Caco-2 (cell line): ENCODE results near the gene TAB3. TPM values are rescaled to one million over a fixed set of nuclear protein-coding genes. Genes with fewer than 3 reads are reported as not detected.

Experiments used
- BruUV-seq: library from RNA; stranded (reverse); fragments of 400-500 nt; replicated peaks from 2 replicates; lab custom pipeline; 2021; lab: Mats Ljungman, UMichigan
- CTCF ChIA-PET: fragments of 300-600 bp; sonication (Branson Sonifier 250); formaldehyde crosslinking; loops from one replicate; lab custom pipeline; 2022; ENCODE audit warnings: antibody characterized with exemption; lab: Charles Lee
- POLR2A ChIA-PET: fragments of 300-600 bp; sonication (Branson Sonifier 250); formaldehyde crosslinking; loops from one replicate; lab custom pipeline; 2022; ENCODE audit warnings: antibody characterized with exemption; lab: Charles Lee
- DNase-seq, 2 experiments: peaks; one replicate each; pipeline versions ENCODE4 v3.0.0 to v3.0.0-alpha.2; 2020 to 2022
- H3K27me3 ChIP-seq: replicated peaks from 2 replicates; pipeline ENCODE4 v1.6.0; 2011; ENCODE audit warnings: low read length; ENCODE audit not compliant: control insufficient read depth, insufficient read depth
- H3K36me3 ChIP-seq: 2 replicates; pipeline ENCODE4 v1.5.1; 2011; ENCODE audit warnings: low read length; ENCODE audit not compliant: control insufficient read depth, insufficient read depth
- H3K4me1 ChIP-seq: fragments of 250-450 bp; sonication (Bioruptor Pico); 2 replicates; pipeline ENCODE4 v1.5.1; 2020; ENCODE audit warnings: mild to moderate bottlenecking
- H3K4me3 ChIP-seq: 2 replicates; pipeline ENCODE4 v1.5.1; 2011; ENCODE audit warnings: low read depth, mild to moderate bottlenecking, control low read depth, low read length
- H3K9me3 ChIP-seq: fragments of 250-450 bp; sonication (Bioruptor Pico); 2 replicates; pipeline ENCODE4 v1.5.1; 2020; ENCODE audit warnings: mild to moderate bottlenecking, moderate library complexity
- H3K27ac Mint-ChIP-seq: one replicate; pipeline ENCODE4 v1.8.0; 2022; ENCODE audit warnings: mixed read lengths; ENCODE audit not compliant: unreplicated experiment
- H3K27me3 Mint-ChIP-seq: one replicate; pipeline ENCODE4 v1.8.0; 2022; ENCODE audit warnings: mixed read lengths; ENCODE audit not compliant: insufficient read depth, unreplicated experiment
- H3K36me3 Mint-ChIP-seq: one replicate; pipeline ENCODE4 v1.8.0; 2022; ENCODE audit warnings: mild to moderate bottlenecking, mixed read lengths; ENCODE audit not compliant: insufficient read depth, unreplicated experiment
- H3K4me1 Mint-ChIP-seq: one replicate; pipeline ENCODE4 v1.8.0; 2022; ENCODE audit warnings: low read depth, mixed read lengths; ENCODE audit not compliant: unreplicated experiment
- H3K4me3 Mint-ChIP-seq: one replicate; pipeline ENCODE4 v1.8.0; 2022; ENCODE audit warnings: mild to moderate bottlenecking, moderate library complexity, mixed read lengths; ENCODE audit not compliant: unreplicated experiment
- H3K9me3 Mint-ChIP-seq: one replicate; pipeline ENCODE4 v1.8.0; 2022; ENCODE audit warnings: mixed read lengths; ENCODE audit not compliant: unreplicated experiment
- intact Hi-C: fragments of 100-400 bp; cut with micrococcal nuclease; formaldehyde crosslinking; loops from one replicate; pipeline ENCODE4 v1.10.0; 2022; ENCODE audit not compliant: unreplicated experiment
- total RNA-seq: library from RNA; stranded (reverse); gene quantifications from 2 replicates; pipeline ENCODE4 v1.2.3, GENCODE V29; 2022
- TF ChIP-seq, protein P1 (sequence below), 2 experiments: fragments of 200-600 bp in 1 of 2; IDR thresholded peaks; 1 replicate in 1 of 2; 2 replicates in 1 of 2; pipeline versions ENCODE4 v1.5.1 to v1.8.0; 2011 to 2022; ENCODE audit warnings: antibody characterized with exemption in 1 of 2, control low read depth in 1 of 2, inconsistent platforms in 1 of 2, low read depth in 1 of 2, low read length in 1 of 2, mild to moderate bottlenecking in 1 of 2, moderate library complexity in 1 of 2; ENCODE audit not compliant: insufficient read depth in 1 of 2, severe bottlenecking in 1 of 2, unreplicated experiment in 1 of 2

Gene TAB3
- total RNA-seq, 1 experiment from 2014 or later: 14.8 TPM

DNA sequence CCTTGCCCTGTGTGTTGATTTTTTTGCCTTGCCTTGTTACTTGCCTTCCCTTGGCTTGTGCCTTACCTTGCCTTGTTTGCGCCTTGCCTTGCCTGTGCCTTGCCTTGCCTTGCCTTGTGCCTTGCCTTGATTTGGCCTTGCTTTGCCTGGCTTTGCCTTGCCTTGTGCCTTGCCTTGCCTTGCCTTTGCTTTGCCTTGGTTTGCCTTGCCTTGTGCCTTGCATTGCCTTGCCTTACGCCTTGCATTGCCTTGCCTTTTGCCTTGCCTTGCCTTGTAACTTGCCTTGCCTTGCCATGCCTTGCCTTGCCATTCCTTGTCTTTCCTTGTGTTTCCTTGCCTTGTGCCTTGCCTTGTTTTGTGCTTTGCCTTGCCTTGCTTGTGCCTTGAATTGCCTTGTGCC lies 94.6 kb downstream of the TAB3 start:
- Mint-ChIP-seq H3K36me3 (no peaks in the 10 kb centered on the region), H3K4me3 (no peak overlapping the region), H3K4me1 (no peaks in the 10 kb centered on the region), H3K9me3 (no peaks in the 10 kb centered on the region), H3K27me3 (no peaks in the 10 kb centered on the region), H3K27ac (no peak overlapping the region)
- no peak for DNase-seq
- intact Hi-C loops: no loop called here
- H3K9me3 ChIP-seq: no peaks in the 10 kb centered on the region
- H3K4me3 ChIP-seq: no peak overlapping the region
- no TSS peak for BruUV-seq
- TF ChIP-seq, protein P1, sequence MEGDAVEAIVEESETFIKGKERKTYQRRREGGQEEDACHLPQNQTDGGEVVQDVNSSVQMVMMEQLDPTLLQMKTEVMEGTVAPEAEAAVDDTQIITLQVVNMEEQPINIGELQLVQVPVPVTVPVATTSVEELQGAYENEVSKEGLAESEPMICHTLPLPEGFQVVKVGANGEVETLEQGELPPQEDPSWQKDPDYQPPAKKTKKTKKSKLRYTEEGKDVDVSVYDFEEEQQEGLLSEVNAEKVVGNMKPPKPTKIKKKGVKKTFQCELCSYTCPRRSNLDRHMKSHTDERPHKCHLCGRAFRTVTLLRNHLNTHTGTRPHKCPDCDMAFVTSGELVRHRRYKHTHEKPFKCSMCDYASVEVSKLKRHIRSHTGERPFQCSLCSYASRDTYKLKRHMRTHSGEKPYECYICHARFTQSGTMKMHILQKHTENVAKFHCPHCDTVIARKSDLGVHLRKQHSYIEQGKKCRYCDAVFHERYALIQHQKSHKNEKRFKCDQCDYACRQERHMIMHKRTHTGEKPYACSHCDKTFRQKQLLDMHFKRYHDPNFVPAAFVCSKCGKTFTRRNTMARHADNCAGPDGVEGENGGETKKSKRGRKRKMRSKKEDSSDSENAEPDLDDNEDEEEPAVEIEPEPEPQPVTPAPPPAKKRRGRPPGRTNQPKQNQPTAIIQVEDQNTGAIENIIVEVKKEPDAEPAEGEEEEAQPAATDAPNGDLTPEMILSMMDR (IDR thresholded peaks at IDR 0.05; ENCODE audit: insufficient read depth in 1 of 2, low read depth in 1 of 2, low read length in 1 of 2, severe bottlenecking in 1 of 2, unreplicated experiment in 1 of 2): no peak
- H3K36me3 ChIP-seq: no peaks in the 10 kb centered on the region; the same call in 1 of the 2 replicates
- no peaks in the 10 kb centered on the region for H3K4me1 ChIP-seq
- no peaks in the 10 kb centered on the region for H3K27me3 ChIP-seq
- ChIA-PET CTCF (no interaction called here), POLR2A (no interaction called here)

DNA sequence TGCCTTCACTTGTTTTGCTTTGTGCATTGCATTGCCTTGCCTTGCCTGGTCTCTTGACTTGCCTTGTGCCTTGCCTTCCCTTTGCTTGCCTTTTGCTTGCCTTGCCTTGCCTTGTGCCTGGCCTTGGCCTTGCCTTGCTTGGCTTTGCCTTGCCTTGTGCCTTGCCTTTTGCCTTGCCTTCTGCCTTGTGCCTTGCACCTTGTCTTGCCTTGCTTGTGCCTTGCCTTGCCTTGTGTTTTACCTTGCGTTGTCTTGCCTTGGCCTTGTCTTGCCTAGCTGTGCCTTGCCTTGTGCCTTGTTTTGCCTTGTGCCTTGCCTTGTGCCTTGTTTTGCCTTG lies 95.3 kb downstream of the TAB3 start:
- no peaks in the 10 kb centered on the region for H3K4me1 ChIP-seq
- TF ChIP-seq, protein P1 (IDR thresholded peaks at IDR 0.05; ENCODE audit: insufficient read depth in 1 of 2, low read depth in 1 of 2, low read length in 1 of 2, severe bottlenecking in 1 of 2, unreplicated experiment in 1 of 2): no peak
- intact Hi-C loops: no loop called here
- CTCF ChIA-PET: no interaction called here
- H3K36me3 Mint-ChIP-seq: no peaks in the 10 kb centered on the region
- no peak for DNase-seq
- no peaks in the 10 kb centered on the region for H3K27me3 ChIP-seq
- BruUV-seq: no TSS peak
- no peak overlapping the region for H3K27ac Mint-ChIP-seq
- POLR2A ChIA-PET: no interaction called here
- no peaks in the 10 kb centered on the region for H3K36me3 ChIP-seq
- no peaks in the 10 kb centered on the region for H3K9me3 Mint-ChIP-seq
- no peak overlapping the region for H3K4me3 ChIP-seq
- no peaks in the 10 kb centered on the region for H3K4me1 Mint-ChIP-seq
- H3K4me3 Mint-ChIP-seq: no peak overlapping the region
- H3K27me3 Mint-ChIP-seq: no peaks in the 10 kb centered on the region
- no peaks in the 10 kb centered on the region for H3K9me3 ChIP-seq

DNA sequence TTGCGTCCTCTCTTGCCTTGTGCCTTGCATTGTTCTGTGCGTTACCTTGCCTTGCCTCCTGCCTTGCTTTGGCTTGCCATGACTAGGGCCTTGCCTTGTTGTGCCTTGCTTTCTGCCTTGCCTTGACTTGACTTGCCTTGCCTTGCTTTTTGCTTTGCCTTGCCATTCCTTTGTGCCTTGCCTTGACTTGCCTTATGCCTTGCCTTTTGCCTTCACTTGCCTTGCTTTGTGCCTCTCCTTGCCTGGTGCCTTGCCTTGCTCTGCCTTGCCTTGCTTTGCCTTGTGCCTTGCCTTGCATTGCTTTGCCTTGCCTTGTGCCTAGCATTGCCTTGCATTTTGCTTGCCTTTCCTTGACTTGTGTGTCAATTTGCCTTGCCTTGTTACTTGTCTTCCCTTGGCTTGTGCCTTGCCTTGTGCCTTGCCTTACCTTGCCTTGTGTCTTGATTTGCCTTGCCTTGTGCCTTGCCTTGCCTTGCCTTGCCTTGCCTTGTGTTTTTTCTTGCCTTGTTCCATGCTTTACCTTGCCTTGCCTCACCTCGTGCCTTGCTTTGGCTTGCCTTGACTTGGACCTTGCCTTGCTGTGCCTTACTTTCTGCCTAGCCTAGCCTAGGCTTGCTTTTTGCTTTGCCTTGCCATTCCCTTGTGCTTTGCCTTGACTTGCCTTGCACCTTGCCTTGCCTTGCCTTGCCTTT lies 95.8 kb downstream of the TAB3 start:
- no peaks in the 10 kb centered on the region for H3K27me3 Mint-ChIP-seq
- no peaks in the 10 kb centered on the region for H3K9me3 ChIP-seq
- no peaks in the 10 kb centered on the region for H3K9me3 Mint-ChIP-seq
- no peaks in the 10 kb centered on the region for H3K4me1 ChIP-seq
- no peak overlapping the region for H3K27ac Mint-ChIP-seq
- H3K36me3 ChIP-seq: no peaks in the 10 kb centered on the region
- no peak for DNase-seq
- H3K4me1 Mint-ChIP-seq: no peaks in the 10 kb centered on the region
- CTCF ChIA-PET: no interaction called here
- no peaks in the 10 kb centered on the region for H3K36me3 Mint-ChIP-seq
- no peak overlapping the region for H3K4me3 ChIP-seq
- H3K27me3 ChIP-seq: no peaks in the 10 kb centered on the region
- no TSS peak for BruUV-seq
- intact Hi-C loops: no loop called here
- TF ChIP-seq, protein P1 (IDR thresholded peaks at IDR 0.05; ENCODE audit: insufficient read depth in 1 of 2, low read depth in 1 of 2, low read length in 1 of 2, severe bottlenecking in 1 of 2, unreplicated experiment in 1 of 2): no peak
- H3K4me3 Mint-ChIP-seq: no peak overlapping the region
- POLR2A ChIA-PET: no interaction called here
